ENCODE data around the gene SNRNP25. TPM values are rescaled to one million over a fixed set of nuclear protein-coding genes. Genes with fewer than 3 reads are reported as not detected.

SNRNP25 gene
- total RNA-seq, 1 donor from 2014 or later, result 52.0 TPM

GRCh38 chr16:104355-104754, 50.7 kb downstream of the SNRNP25 start:
- Mint-ChIP-seq H3K4me3 (ENCODE audit: low read depth) (no peak overlapping the region), H3K9me3 (ENCODE audit: low read depth) (no peaks in the 10 kb centered on the region), H3K27me3 (no peaks in the 10 kb centered on the region), H3K36me3 (ENCODE audit: insufficient read depth) (peaks cover 3% of the 10 kb centered on the region), H3K27ac (no peak overlapping the region), H3K4me1 (ENCODE audit: low read depth) (peaks cover 2% of the 10 kb centered on the region)
- TF ChIP-seq, protein P1, sequence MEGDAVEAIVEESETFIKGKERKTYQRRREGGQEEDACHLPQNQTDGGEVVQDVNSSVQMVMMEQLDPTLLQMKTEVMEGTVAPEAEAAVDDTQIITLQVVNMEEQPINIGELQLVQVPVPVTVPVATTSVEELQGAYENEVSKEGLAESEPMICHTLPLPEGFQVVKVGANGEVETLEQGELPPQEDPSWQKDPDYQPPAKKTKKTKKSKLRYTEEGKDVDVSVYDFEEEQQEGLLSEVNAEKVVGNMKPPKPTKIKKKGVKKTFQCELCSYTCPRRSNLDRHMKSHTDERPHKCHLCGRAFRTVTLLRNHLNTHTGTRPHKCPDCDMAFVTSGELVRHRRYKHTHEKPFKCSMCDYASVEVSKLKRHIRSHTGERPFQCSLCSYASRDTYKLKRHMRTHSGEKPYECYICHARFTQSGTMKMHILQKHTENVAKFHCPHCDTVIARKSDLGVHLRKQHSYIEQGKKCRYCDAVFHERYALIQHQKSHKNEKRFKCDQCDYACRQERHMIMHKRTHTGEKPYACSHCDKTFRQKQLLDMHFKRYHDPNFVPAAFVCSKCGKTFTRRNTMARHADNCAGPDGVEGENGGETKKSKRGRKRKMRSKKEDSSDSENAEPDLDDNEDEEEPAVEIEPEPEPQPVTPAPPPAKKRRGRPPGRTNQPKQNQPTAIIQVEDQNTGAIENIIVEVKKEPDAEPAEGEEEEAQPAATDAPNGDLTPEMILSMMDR (IDR thresholded peaks at IDR 0.05; ENCODE audit: unreplicated experiment), result no peak
- DNase-seq (ENCODE audit: low spot score, unreplicated experiment), result no peak

- Mint-ChIP-seq H3K4me3 (ENCODE audit: low read depth) (no peak overlapping the region), H3K27ac (no peak overlapping the region), H3K4me1 (ENCODE audit: low read depth) (peaks cover 2% of the 10 kb centered on the region), H3K27me3 (no peaks in the 10 kb centered on the region), H3K9me3 (ENCODE audit: low read depth) (no peaks in the 10 kb centered on the region), H3K36me3 (ENCODE audit: insufficient read depth) (peaks cover 6% of the 10 kb centered on the region)
- no peak for DNase-seq (ENCODE audit: low spot score, unreplicated experiment)
- TF ChIP-seq, protein P1 (IDR thresholded peaks at IDR 0.05; ENCODE audit: unreplicated experiment), result no peak
These were observed 51.3 kb downstream of the SNRNP25 start for GRCh38 chr16:104928-105327.

- H3K27me3 Mint-ChIP-seq, result no peaks in the 10 kb centered on the region
- no peak overlapping the region for H3K27ac Mint-ChIP-seq
- TF ChIP-seq, protein P1 (IDR thresholded peaks at IDR 0.05; ENCODE audit: unreplicated experiment), result no peak
- no peak for DNase-seq (ENCODE audit: low spot score, unreplicated experiment)
- peaks cover 2% of the 10 kb centered on the region for H3K4me1 Mint-ChIP-seq (ENCODE audit: low read depth)
- H3K9me3 Mint-ChIP-seq (ENCODE audit: low read depth), result no peaks in the 10 kb centered on the region
- H3K36me3 Mint-ChIP-seq (ENCODE audit: insufficient read depth), result peaks cover 6% of the 10 kb centered on the region
- no peak overlapping the region for H3K4me3 Mint-ChIP-seq (ENCODE audit: low read depth)
These were observed 51.9 kb downstream of the SNRNP25 start for GRCh38 chr16:105521-105920.

DNA sequence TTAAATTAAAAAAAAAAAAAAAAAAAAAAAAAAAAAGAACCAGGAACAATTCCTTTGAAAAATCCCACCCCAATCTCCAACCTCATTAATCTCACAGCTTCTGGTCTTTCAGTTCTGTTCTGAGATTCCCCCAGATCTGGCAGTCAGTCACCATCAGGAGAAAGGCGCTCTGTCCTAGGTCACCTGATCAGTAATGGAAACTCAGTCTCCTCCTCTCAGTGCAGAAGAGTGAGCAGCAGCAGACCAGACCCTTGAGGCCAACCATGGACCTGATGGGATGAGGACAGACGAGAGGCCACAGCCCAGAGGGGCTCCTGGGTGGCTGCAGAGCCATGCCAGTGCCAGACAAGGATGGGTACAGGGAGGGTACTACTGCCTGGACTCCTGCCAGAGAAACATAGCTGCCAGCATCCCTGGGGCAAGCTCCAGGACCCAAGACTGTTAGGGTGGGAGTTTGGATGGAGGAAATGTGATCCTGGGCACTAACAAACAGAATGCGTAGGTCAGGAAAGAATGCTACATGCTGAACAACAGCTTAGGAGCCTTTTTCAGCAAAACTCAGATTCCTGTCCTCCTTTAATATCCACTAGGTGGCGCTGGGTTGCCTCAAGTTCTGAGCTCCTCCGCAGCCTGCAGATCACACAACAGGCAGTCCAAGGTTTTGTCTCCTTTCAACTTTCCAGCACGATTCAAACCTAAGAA, 53.1 kb downstream of the SNRNP25 start:
- no peak for DNase-seq (ENCODE audit: low spot score, unreplicated experiment)
- H3K9me3 Mint-ChIP-seq (ENCODE audit: low read depth), result no peaks in the 10 kb centered on the region
- H3K36me3 Mint-ChIP-seq (ENCODE audit: insufficient read depth), result peaks cover 8% of the 10 kb centered on the region
- H3K4me3 Mint-ChIP-seq (ENCODE audit: low read depth), result no peak overlapping the region
- no peaks in the 10 kb centered on the region for H3K27me3 Mint-ChIP-seq
- H3K27ac Mint-ChIP-seq, result no peak overlapping the region
- peaks cover 2% of the 10 kb centered on the region for H3K4me1 Mint-ChIP-seq (ENCODE audit: low read depth)
- TF ChIP-seq, protein P1 (IDR thresholded peaks at IDR 0.05; ENCODE audit: unreplicated experiment), result peak; percentile 81

Small RNA genes lying within 50 kb of the gene (microRNA-seq; reads per million reads assigned to microRNA genes)
- not detected for gene MIR6859-4 (ENCODE audit: borderline number of aligned reads, unreplicated experiment)

Other genes starting within 250 kb of the SNRNP25 start
- 11.1 and 13.9 TPM in 2 replicates for gene POLR3K, start 220 bp upstream of the SNRNP25 start, total RNA-seq
- 51.3 and 58.2 TPM in 2 replicates for gene RHBDF1, start 18.8 kb downstream of the SNRNP25 start, total RNA-seq
- 32.4 and 35.2 TPM in 2 replicates for gene MPG, start 24.4 kb downstream of the SNRNP25 start, total RNA-seq
- 55.0 and 60.8 TPM in 2 replicates for gene NPRL3, start 84.8 kb downstream of the SNRNP25 start, total RNA-seq
- gene HBZ, start 98.8 kb downstream of the SNRNP25 start, total RNA-seq, result not detected in 2 replicates
- not detected in 2 replicates for gene HBM, start 112.2 kb downstream of the SNRNP25 start, total RNA-seq
- gene HBA2, start 119.0 kb downstream of the SNRNP25 start, total RNA-seq, result not detected in 2 replicates
- gene HBA1, start 122.9 kb downstream of the SNRNP25 start, total RNA-seq, result not detected in 2 replicates
- 0.60 and 0.84 TPM in 2 replicates for gene HBQ1, start 126.6 kb downstream of the SNRNP25 start, total RNA-seq
- 229 and 230 TPM in 2 replicates for gene LUC7L, start 175.6 kb downstream of the SNRNP25 start, total RNA-seq
- gene FAM234A, start 181.0 kb downstream of the SNRNP25 start, total RNA-seq, result 127 and 129 TPM in 2 replicates
- 2.4 TPM in 2 replicates for gene RGS11, start 222.1 kb downstream of the SNRNP25 start, total RNA-seq
- 6.0 and 6.5 TPM in 2 replicates for gene ARHGDIG, start 226.8 kb downstream of the SNRNP25 start, total RNA-seq
- gene PDIA2, start 229.3 kb downstream of the SNRNP25 start, total RNA-seq, result 3.8 TPM in 2 replicates

Measured in progenitor cell of endocrine pancreas (in vitro differentiated cells).